Measurements from ENCODE around the gene CDH24. TPM values are rescaled to one million over a fixed set of nuclear protein-coding genes. Genes with fewer than 3 reads are reported as not detected.

CDH24 gene
- total RNA-seq, 1 experiment from 2014 or later: 7.9 TPM

DNA sequence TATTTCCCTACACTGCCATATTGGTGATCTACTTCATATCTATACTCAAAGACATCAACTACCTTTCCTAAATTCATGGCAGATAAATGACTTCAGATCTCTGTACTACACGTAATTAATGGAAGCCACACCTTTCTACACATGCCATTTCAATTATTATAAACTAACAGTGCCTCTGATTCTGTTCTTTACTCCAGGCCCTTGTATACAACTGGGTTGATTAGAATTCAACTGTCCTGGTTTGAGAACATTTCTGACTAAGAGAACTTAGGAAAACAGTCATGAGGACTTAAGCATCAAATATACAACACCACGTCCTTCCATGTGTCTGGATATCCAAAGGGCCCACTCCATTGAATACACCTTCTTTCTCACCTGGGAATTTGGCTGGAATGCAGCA lies 35.8 kb upstream of the CDH24 start:
- H3K27me3 ChIP-seq (replicated peaks; ENCODE audit: control insufficient read depth, insufficient read depth, low read length): no peaks in the 10 kb centered on the region
- Mint-ChIP-seq H3K4me1 (ENCODE audit: low read depth, unreplicated experiment) (peaks cover 10% of the 10 kb centered on the region), H3K27ac (ENCODE audit: unreplicated experiment) (no peak overlapping the region), H3K36me3 (ENCODE audit: insufficient read depth, unreplicated experiment) (peaks cover 54% of the 10 kb centered on the region), H3K27me3 (ENCODE audit: insufficient read depth, unreplicated experiment) (no peaks in the 10 kb centered on the region), H3K9me3 (ENCODE audit: unreplicated experiment) (no peaks in the 10 kb centered on the region), H3K4me3 (ENCODE audit: unreplicated experiment) (no peak overlapping the region)
- ChIA-PET POLR2A (no interaction called here), CTCF (interaction anchor here (1.5 kb wide), 1 partner anchor 27 kb away, joined by 3 read pairs; no protein-coding TSS in a partner anchor)
- intact Hi-C loops (cut with micrococcal nuclease; ENCODE audit: unreplicated experiment): no loop called here
- peaks cover 3% of the 10 kb centered on the region; the same call in 1 of the 2 replicates for H3K4me1 ChIP-seq
- no peak for DNase-seq
- H3K36me3 ChIP-seq (ENCODE audit: control insufficient read depth, insufficient read depth, low read length): peaks cover 2% of the 10 kb centered on the region
- H3K4me3 ChIP-seq (ENCODE audit: low read depth, low read length): no peak overlapping the region
- no peak for TF ChIP-seq CTCF (IDR thresholded peaks at IDR 0.05; ENCODE audit: insufficient read depth in 1 of 2, low read depth in 1 of 2, low read length in 1 of 2, severe bottlenecking in 1 of 2, unreplicated experiment in 1 of 2)
- no peaks in the 10 kb centered on the region for H3K9me3 ChIP-seq
- no TSS peak for BruUV-seq (replicated peaks)

- Mint-ChIP-seq H3K27ac (ENCODE audit: unreplicated experiment) (no peak overlapping the region), H3K27me3 (ENCODE audit: insufficient read depth, unreplicated experiment) (no peaks in the 10 kb centered on the region), H3K9me3 (ENCODE audit: unreplicated experiment) (no peaks in the 10 kb centered on the region), H3K4me1 (ENCODE audit: low read depth, unreplicated experiment) (peaks cover 1% of the 10 kb centered on the region), H3K4me3 (ENCODE audit: unreplicated experiment) (no peak overlapping the region), H3K36me3 (ENCODE audit: insufficient read depth, unreplicated experiment) (peaks cover 57% of the 10 kb centered on the region)
- Histone ChIP-seq H3K27me3 (replicated peaks; ENCODE audit: control insufficient read depth, insufficient read depth, low read length) (no peaks in the 10 kb centered on the region), H3K36me3 (ENCODE audit: control insufficient read depth, insufficient read depth, low read length) (peaks cover 2% of the 10 kb centered on the region), H3K9me3 (no peaks in the 10 kb centered on the region), H3K4me3 (ENCODE audit: low read depth, low read length) (no peak overlapping the region), H3K4me1 (peaks cover 3% of the 10 kb centered on the region; the same call in 1 of the 2 replicates)
- intact Hi-C loops (cut with micrococcal nuclease; ENCODE audit: unreplicated experiment): no loop called here
- BruUV-seq (replicated peaks): no TSS peak
- DNase-seq: no peak
- TF ChIP-seq CTCF (IDR thresholded peaks at IDR 0.05; ENCODE audit: insufficient read depth in 1 of 2, low read depth in 1 of 2, low read length in 1 of 2, severe bottlenecking in 1 of 2, unreplicated experiment in 1 of 2): no peak
- CTCF ChIA-PET: interaction anchor here (1.2 to 1.7 kb wide), 3 partner anchors 11 to 29 kb away, joined by 3 to 5 read pairs (median 3); no protein-coding TSS in a partner anchor
- POLR2A ChIA-PET: no interaction called here
These were observed 34.2 kb upstream of the CDH24 start for GRCh38 chr14:23091294-23092225.

- BruUV-seq (replicated peaks): no TSS peak
- H3K36me3 ChIP-seq (ENCODE audit: control insufficient read depth, insufficient read depth, low read length): peaks cover 2% of the 10 kb centered on the region
- H3K4me1 ChIP-seq: peaks cover 3% of the 10 kb centered on the region; the same call in 1 of the 2 replicates
- peaks cover 6% of the 10 kb centered on the region for H3K4me1 Mint-ChIP-seq (ENCODE audit: low read depth, unreplicated experiment)
- no peak overlapping the region for H3K27ac Mint-ChIP-seq (ENCODE audit: unreplicated experiment)
- no peak for TF ChIP-seq CTCF (IDR thresholded peaks at IDR 0.05; ENCODE audit: insufficient read depth in 1 of 2, low read depth in 1 of 2, low read length in 1 of 2, severe bottlenecking in 1 of 2, unreplicated experiment in 1 of 2)
- no peaks in the 10 kb centered on the region for H3K27me3 Mint-ChIP-seq (ENCODE audit: insufficient read depth, unreplicated experiment)
- no peaks in the 10 kb centered on the region for H3K9me3 ChIP-seq
- intact Hi-C loops (cut with micrococcal nuclease; ENCODE audit: unreplicated experiment): no loop called here
- H3K9me3 Mint-ChIP-seq (ENCODE audit: unreplicated experiment): no peaks in the 10 kb centered on the region
- CTCF ChIA-PET: interaction anchor here (1.2 kb wide), 1 partner anchor 21 kb away, joined by 4 read pairs; no protein-coding TSS in a partner anchor
- H3K36me3 Mint-ChIP-seq (ENCODE audit: insufficient read depth, unreplicated experiment): peaks cover 68% of the 10 kb centered on the region
- H3K4me3 ChIP-seq (ENCODE audit: low read depth, low read length): no peak overlapping the region
- H3K27me3 ChIP-seq (replicated peaks; ENCODE audit: control insufficient read depth, insufficient read depth, low read length): no peaks in the 10 kb centered on the region
- H3K4me3 Mint-ChIP-seq (ENCODE audit: unreplicated experiment): no peak overlapping the region
- DNase-seq: no peak
- POLR2A ChIA-PET: no interaction called here
These were observed 32.9 kb upstream of the CDH24 start for GRCh38 chr14:23090254-23090636.
